NT2/D1 (cell line): ENCODE measurements around the gene PTPRJ.

Source experiments
- SUZ12 ChIP-seq: IDR thresholded peaks from 2 replicates; pipeline ENCODE4 v1.6.1; 2011; ENCODE audit not compliant: insufficient read length, insufficient read depth; ENCODE audit errors: extremely low read depth
- YY1 ChIP-seq: IDR thresholded peaks from 2 replicates; pipeline ENCODE4 v1.6.1; 2011; ENCODE audit not compliant: insufficient read length, insufficient read depth
- ZNF274 ChIP-seq: IDR thresholded peaks from 2 replicates; pipeline ENCODE4 v1.6.1; 2011; ENCODE audit warnings: mild to moderate bottlenecking, low read depth, low read length

DNA sequence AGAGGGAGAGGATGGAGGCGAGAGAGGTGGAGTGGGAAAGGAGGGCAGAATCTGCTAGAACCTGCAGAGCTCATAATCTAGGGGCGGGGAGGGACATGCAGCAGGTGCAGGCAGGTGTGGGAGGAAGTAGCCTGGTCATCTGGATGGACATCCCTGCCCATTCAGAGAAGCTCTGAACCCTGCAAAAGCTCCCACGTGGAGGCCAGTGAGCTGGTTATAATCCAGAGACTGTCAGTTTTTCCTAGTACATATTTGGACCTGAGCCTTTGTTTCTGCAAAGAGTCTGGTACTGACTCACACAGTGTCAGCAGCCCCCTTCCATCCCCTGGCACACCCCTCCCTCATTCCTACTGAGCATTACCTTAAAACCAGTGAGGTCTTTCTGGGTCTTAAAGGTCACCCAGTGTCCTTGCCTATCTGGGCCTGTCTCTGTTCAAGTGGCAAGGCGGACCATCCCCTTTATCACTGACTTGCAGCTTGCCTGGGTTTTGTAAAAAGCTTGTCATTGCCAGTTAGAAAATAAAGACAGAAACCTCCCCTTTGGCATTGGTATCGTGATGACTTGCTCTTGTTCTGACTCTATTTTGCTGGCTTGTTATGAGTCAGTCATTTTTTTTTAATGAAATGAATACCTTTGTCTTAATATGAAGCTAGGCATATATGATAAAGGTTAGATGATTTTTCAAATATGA lies 26.1 kb downstream of the PTPRJ start:
- TF ChIP-seq SUZ12 (no peak), YY1 (no peak), ZNF274 (no peak)
